GM18517 (cell line): ENCODE data around the gene SERPINA1.

Experiments
- ATAC-seq: cut with Tn5 transposase; IDR thresholded peaks from one replicate; pipeline ENCODE4 v1.9.1; 2021; ENCODE audit warnings: mild to moderate bottlenecking, moderate library complexity; ENCODE audit not compliant: unreplicated experiment

Gene SERPINA1

DNA sequence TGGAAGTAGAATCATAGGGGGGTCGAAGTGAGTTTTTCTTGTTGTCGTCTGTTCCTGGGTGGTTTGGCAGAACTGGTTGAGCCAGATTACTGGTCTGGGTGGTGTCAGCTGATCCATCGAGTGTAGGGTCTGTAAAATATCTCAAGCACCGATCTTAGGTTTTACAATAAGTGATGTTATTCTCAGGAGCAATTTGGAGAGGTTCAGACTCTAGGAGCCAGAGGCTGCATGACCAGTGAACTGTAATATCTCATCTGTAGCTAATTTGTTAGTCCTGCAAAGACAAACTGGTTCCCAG is 9.7 kb upstream of the SERPINA1 start:
- no peak for ATAC-seq

- ATAC-seq = no peak
These were observed 9.1 kb upstream of the SERPINA1 start for GRCh38 chr14:94397289-94398181.

- ATAC-seq = no peak
These were observed 8.3 kb upstream of the SERPINA1 start for GRCh38 chr14:94396628-94397225.

DNA sequence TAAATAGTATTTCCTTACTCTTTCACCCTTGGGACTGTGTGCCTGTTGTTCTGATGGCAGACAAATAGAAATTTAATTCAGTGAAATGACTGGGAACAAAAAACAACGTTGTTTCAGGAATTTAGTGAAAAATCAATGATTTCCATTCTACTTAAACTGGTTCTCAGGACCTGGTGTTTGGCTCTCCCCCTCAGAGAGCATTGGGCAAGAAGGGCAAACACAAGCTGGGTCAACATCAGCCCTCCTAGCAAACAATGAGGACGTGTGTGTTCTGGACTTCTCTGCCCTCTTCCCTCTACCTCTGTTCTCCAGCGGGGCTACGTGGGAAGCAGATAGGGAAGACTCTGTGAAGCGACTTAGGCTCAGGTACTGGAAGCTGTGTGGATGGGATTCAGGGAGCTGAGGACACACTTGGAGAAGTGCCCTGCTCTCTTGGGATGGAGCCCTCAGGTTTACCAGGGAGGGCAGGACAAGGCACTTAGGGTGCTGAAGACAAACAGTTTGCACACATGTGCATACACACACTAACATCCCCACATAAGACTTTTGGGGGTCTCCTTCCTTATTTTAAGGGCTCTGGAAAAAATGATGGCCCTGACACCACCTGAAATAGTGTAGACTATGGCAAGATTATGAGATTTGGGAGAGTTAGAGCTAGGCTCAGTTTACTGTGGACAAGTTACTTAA is 7.6 kb upstream of the SERPINA1 start:
- no peak for ATAC-seq

- ATAC-seq = no peak
These were observed 7.0 kb upstream of the SERPINA1 start for GRCh38 chr14:94395282-94395887.

GRCh38 chr14:94394581-94395207 is 6.3 kb upstream of the SERPINA1 start:
- ATAC-seq = no peak

GRCh38 chr14:94394025-94394493 is 5.7 kb upstream of the SERPINA1 start:
- ATAC-seq = no peak

DNA sequence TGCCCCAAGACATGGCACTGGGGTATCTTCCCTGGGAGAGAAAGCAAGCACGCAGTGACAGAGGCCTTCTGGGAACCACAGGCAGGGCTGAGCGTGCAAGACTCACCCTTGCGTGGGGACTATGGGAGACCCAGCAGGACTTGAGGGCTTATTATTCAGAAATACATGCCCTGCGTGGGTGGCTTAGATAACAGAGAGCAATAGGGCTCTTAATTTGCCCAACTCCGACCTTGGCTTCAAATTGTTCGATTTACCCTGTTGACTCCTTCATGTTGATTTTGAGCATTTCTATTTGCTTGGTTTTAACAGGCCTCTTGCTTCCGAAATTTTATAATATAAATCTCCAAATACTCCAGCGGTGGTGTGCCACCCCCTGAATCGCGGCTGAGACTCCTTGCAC is 5.1 kb upstream of the SERPINA1 start:
- no peak for ATAC-seq

GRCh38 chr14:94392510-94392935 is 4.1 kb upstream of the SERPINA1 start:
- ATAC-seq = no peak

DNA sequence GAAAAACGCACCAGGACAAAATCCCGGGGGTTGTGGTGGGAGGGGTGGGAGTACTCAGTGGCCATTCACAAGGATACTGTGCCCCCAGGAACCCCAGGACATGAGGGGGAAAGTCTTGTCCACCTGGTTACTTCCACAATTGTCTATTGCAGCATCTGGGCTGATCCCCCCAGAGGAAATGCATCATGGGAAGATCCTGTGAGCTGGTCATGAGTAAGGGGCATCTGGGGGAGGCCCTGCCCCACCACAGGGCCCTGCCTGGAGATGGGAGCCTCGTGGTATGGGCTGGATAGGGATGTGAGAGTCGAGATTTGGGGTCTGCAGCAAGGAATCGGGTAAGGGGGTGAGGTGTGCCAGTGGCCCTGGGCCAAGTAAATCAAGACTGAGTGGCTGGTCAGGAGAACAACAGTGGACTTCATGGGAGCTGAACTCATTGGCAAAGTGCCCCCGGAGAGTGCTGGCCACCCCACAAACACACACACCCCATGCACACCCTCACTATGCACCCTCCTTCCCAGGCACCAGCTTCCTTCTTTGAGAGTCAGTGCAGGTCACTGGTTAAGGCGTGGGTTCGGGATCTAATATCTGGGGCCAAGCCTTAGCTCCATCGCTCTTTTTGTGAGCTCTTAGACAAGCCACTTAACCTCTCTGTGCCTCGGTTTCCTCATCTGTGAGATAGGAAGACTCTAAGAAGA is 3.0 kb upstream of the SERPINA1 start:
- ATAC-seq = no peak

DNA sequence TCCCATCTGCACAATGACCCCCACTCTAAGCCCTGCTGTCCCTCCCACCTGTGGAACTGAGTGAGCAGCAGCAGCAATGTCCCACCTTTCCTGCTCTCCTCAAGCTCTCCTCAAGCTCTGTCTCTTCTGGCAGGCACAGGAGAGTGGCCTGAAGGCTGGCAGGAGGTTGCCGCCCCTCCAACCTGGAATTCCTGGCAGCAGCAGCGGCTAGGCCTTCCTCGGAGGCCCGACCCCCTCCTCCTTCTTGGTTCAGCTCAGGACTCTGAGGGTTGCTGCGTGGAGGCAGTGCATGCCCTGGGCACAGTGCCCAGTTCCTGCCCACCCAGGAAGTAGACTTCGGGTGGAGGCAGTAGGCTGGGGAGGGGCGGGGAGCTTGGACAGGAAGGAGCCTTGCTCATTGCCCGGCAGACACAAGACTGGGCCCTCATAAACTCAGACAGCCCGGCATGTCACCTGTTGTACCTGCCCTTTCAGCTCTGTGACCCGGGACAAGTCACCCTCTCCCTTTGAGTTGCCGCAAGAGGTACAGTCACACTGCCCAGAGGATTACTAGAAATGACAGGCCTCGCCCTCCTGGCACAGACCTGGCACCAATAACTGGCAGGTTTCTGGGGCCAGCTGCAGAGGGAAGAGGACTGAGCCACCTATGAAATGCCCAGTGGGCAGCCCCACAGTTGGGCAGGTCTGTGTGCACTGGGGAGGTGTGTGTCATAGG is 2.1 kb upstream of the SERPINA1 start:
- ATAC-seq = no peak

DNA sequence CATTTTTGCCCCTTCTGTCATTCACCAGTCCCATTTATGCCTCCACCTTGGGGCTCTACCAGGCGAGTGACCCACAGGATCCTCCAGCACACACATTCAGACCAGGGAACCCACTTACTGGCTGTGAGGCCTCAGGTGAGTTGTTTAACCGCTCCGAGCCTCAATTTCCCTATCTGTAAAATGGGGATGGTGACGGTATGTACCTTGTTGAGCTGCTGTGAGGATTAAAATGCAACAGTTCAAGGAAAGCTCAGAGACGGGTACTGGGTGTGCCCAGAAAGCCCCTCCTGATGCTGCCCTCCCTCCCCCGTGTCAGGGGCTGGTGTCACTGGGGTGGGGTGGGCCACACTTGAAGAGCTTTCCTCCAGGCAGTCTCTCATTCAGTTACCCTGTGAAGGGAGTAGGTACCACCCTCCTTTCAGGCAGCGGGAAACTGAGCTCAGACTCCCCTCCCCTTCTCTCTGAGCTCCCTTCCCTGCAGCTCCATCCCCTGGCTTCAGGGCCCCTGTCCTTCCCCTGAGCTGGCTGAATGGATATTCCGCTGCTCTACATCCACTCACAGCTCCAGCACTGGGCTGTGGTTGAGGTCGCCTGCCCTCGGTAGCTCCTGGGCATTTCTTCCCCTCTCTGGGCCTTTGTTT is 1.4 kb upstream of the SERPINA1 start:
- no peak for ATAC-seq

DNA sequence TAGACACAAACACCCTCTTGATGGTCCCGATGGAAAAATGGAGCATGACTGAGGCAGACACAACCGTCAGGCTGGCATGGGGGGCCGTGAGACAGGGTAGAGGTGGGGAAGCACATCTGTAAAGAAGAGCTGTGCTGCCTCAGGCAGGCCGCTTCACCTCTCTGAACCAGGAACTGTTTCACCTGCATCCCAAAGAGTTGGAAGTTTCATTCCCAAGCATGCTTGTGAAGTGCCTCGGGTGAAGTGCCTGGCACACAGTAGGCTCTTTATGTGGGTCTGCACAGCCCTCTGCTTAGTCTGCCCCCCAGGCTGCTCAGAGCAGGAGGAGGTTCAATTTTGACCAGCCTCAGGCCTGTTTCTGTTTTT is 685 bp upstream of the SERPINA1 start:
- no peak for ATAC-seq

DNA sequence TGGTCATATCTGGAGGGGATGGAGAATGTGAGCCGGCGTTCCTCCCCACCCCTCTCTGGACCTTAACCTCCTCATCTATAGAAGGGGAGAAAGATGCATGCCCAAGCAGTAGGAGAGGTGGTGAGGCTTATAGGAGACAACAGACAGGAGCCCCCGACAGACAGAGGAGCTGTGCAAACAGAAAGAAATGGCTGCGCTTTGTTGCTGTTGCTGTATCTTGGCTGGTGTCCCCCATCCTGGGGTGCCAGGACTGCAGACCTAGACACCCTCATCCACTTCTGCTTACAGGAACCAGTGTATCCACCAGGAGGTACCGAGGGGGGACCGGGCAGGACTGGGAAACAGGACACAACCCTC is 397 bp downstream of the SERPINA1 start:
- no peak for ATAC-seq

GRCh38 chr14:94387051-94388026 is 1.1 kb downstream of the SERPINA1 start:
- no peak for ATAC-seq

DNA sequence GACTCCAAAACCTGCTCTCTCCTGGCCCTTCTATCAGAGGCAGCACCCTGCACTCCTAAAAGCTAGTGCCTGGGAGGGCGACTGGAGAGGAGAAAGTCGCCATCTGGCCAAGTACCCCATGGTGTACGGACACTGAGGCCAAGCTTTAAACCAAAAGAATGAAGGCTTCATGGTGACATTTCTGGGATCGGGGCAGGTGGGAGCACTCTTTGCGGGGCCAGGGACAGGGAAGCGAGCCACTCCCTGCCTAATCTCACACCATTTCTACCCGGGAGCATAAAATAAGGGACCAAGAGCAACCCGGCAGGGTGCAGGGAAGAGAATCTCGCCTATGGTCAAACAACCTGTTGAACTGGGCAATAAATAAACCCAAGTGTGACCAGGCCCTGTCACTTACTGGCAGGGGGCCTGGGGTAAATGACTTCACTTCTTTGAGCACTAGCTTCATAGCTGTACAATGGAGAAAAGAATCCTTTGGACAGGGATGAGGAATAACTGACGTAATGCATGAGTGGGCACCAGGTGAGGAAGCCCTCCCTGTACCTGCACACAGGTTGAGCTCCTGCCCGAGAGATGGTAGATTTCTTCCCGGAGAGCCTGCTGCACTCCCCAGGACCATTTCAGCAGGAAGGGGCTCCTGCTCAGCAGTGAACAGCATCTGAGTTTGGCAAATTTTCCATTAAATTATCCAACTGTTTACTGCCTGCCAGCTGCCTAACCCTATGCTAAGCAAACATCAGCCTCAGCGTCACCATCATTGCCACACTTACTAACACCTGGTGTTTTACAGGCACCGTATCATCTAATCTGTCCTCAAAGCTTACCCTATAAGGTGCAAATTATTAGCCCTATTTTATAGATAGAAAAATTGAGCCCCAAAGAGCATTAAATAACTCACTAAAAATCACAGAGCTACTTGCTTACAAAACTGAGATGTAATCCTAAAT is 2.0 kb downstream of the SERPINA1 start:
- ATAC-seq = no peak

DNA sequence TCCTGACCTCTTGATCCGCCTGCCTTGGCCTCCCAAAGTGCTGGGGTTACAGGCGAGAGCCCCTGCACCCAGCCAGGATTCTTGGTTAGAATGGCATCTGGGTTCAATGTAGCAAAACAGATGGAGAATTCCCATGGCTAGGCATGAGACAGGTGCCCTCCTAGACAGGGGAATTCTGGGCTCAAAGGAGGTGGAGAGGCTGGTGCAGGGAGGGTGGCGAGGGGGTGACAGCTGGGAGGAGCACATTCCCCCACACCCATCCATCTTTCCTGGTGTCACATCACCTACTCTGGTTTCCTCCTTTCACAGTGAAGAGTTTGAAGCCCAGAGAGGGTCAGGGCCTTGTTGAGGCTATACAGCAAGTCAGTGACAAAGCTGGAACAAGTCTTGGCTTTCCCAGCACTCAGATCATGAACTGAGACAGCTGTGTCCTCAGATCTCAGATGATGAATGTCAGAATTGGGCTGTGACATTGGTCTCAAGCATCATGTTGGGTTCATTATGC is 2.8 kb downstream of the SERPINA1 start:
- ATAC-seq = no peak
